ENCODE measurements around the gene ITGAV.

Gene ITGAV

GRCh38 chr2:186588940-186589611 lies 780 bp upstream of the ITGAV start:
- in situ Hi-C loops (cut with MboI; ENCODE audit: low pct_unique_long_range_greater_than_20kb, low sequenced_read_pairs, unreplicated experiment) = no loop called here
- TF ChIP-seq CTCF (IDR thresholded peaks at IDR 0.05; ENCODE audit: extremely low read depth, insufficient read depth, missing control alignments) = no peak
- DNase-seq (ENCODE audit: low spot score) = peak; percentile 11

- DNase-seq (ENCODE audit: low spot score) = peak; percentile 12
- in situ Hi-C loops (cut with MboI; ENCODE audit: low pct_unique_long_range_greater_than_20kb, low sequenced_read_pairs, unreplicated experiment) = no loop called here
Measured at GRCh38 chr2:186590350-186590758, 498 bp downstream of the ITGAV start.

GRCh38 chr2:186590759-186591505 lies 1.1 kb downstream of the ITGAV start:
- in situ Hi-C loops (cut with MboI; ENCODE audit: low pct_unique_long_range_greater_than_20kb, low sequenced_read_pairs, unreplicated experiment) = no loop called here
- peak; percentile 52 for DNase-seq (ENCODE audit: low spot score)
- TF ChIP-seq CTCF (IDR thresholded peaks at IDR 0.05; ENCODE audit: extremely low read depth, insufficient read depth, missing control alignments) = no peak

More at GRCh38 chr2:186590350-186590758, 498 bp downstream of the ITGAV start:
- no peak for TF ChIP-seq CTCF (IDR thresholded peaks at IDR 0.05; ENCODE audit: extremely low read depth, insufficient read depth, missing control alignments)

- in situ Hi-C loops (cut with MboI; ENCODE audit: low pct_unique_long_range_greater_than_20kb, low sequenced_read_pairs, unreplicated experiment) = no loop called here
- TF ChIP-seq CTCF (IDR thresholded peaks at IDR 0.05; ENCODE audit: extremely low read depth, insufficient read depth, missing control alignments) = no peak
- no peak for DNase-seq (ENCODE audit: low spot score)
Measured at GRCh38 chr2:186591506-186591890, 1.6 kb downstream of the ITGAV start.

GRCh38 chr2:186592137-186592875 lies 2.5 kb downstream of the ITGAV start:
- no peak for DNase-seq (ENCODE audit: low spot score)
- no peak for TF ChIP-seq CTCF (IDR thresholded peaks at IDR 0.05; ENCODE audit: extremely low read depth, insufficient read depth, missing control alignments)
- in situ Hi-C loops (cut with MboI; ENCODE audit: low pct_unique_long_range_greater_than_20kb, low sequenced_read_pairs, unreplicated experiment) = no loop called here

- DNase-seq (ENCODE audit: low spot score) = no peak
- in situ Hi-C loops (cut with MboI; ENCODE audit: low pct_unique_long_range_greater_than_20kb, low sequenced_read_pairs, unreplicated experiment) = no loop called here
- TF ChIP-seq CTCF (IDR thresholded peaks at IDR 0.05; ENCODE audit: extremely low read depth, insufficient read depth, missing control alignments) = no peak
Measured at GRCh38 chr2:186593523-186593922, 3.7 kb downstream of the ITGAV start.

Measured in GM13977 (cell line).